M059J (cell line): ENCODE measurements around the gene ITGAL. TPM values are rescaled to one million over a fixed set of nuclear protein-coding genes. Genes with fewer than 3 reads are reported as not detected.
A peak's percentile ranks its signal among the peaks of the same experiment; 100 is the strongest.
"Not testable (repeated sequence)": the region's sequence is repeated elsewhere in the genome, so short reads cannot be mapped to it uniquely, and the experiment has no call there.

Experiments
- DNase-seq: peaks from one replicate; pipeline ENCODE4 v3.0.0-alpha.2; 2012; ENCODE audit warnings: low read depth
- total RNA-seq: library from RNA; depleted of rRNA; stranded (reverse); fragments of >200 nt; shearing (Covaris generic); gene quantifications from 2 replicates; pipeline ENCODE4 v1.2.3, GENCODE V29; 2014

Gene ITGAL
- total RNA-seq, 1 experiment from 2014 or later = not detected

GRCh38 chr16:30491744-30492308 lies 19.3 kb downstream of the ITGAL start:
- peak; percentile 97 for DNase-seq

- no peak for DNase-seq
Observed at GRCh38 chr16:30493941-30494488, 21.5 kb downstream of the ITGAL start.

- DNase-seq = no peak
Observed at GRCh38 chr16:30494709-30495108, 22.2 kb downstream of the ITGAL start.

- no peak for DNase-seq
Observed at GRCh38 chr16:30499284-30499683, 26.7 kb downstream of the ITGAL start.

- DNase-seq = no peak
Observed at GRCh38 chr16:30503403-30504296, 31.1 kb downstream of the ITGAL start.

GRCh38 chr16:30509081-30509765 lies 36.7 kb downstream of the ITGAL start:
- no peak for DNase-seq

GRCh38 chr16:30510376-30510938 lies 37.9 kb downstream of the ITGAL start:
- DNase-seq = no peak

GRCh38 chr16:30511509-30511908 lies 39.0 kb downstream of the ITGAL start:
- no peak for DNase-seq

- no peak for DNase-seq
Observed at GRCh38 chr16:30515275-30515674, 42.7 kb downstream of the ITGAL start.

GRCh38 chr16:30518552-30518951 lies 46.0 kb downstream of the ITGAL start:
- no peak for DNase-seq

GRCh38 chr16:30519120-30520049 lies 46.8 kb downstream of the ITGAL start:
- DNase-seq = no peak

GRCh38 chr16:30521476-30521872 lies 48.9 kb downstream of the ITGAL start:
- no peak for DNase-seq

GRCh38 chr16:30521873-30522641 lies 49.5 kb downstream of the ITGAL start:
- no peak for DNase-seq

GRCh38 chr16:30522702-30523463 lies 50.3 kb downstream of the ITGAL start:
- not testable (repeated sequence) for DNase-seq

GRCh38 chr16:30523768-30524574 lies 51.4 kb downstream of the ITGAL start:
- peak; percentile 14 for DNase-seq

GRCh38 chr16:30524575-30525568 lies 52.3 kb downstream of the ITGAL start:
- DNase-seq = no peak

- peak; percentile 25 for DNase-seq
Observed at GRCh38 chr16:30525844-30526136, 53.2 kb downstream of the ITGAL start.
